Stimulated activated effector memory CD8-positive, alpha-beta T cell treated with anti-CD3 and anti-CD28 coated beads, Interleukin-12 subunit alpha, Interleukin-12 subunit beta, amount 100 ng/mL, for 72 hours (primary cell): Measurements from ENCODE around the gene C5.

Source experiments
- ATAC-seq: fragments of 150-1000 bp; cut with Tn5 transposase; 2 replicates; pipeline ENCODE4 v1.10.0; 2021
- DNase-seq, 2 donors: peaks; one replicate each; pipeline ENCODE4 v3.0.0; 2021 to 2022; ENCODE audit warnings: low spot score in 2 of 2
- H3K27ac Mint-ChIP-seq: one replicate; pipeline ENCODE4 v1.8.0; 2022; ENCODE audit warnings: mild to moderate bottlenecking, mixed read lengths
- H3K36me3 Mint-ChIP-seq: one replicate; pipeline ENCODE4 v1.8.0; 2022; ENCODE audit warnings: mild to moderate bottlenecking, mixed read lengths
- H3K4me1 Mint-ChIP-seq: one replicate; pipeline ENCODE4 v1.8.0; 2022; ENCODE audit warnings: mixed read lengths
- H3K4me3 Mint-ChIP-seq: one replicate; pipeline ENCODE4 v1.8.0; 2022; ENCODE audit warnings: mild to moderate bottlenecking, mixed read lengths
- H3K9me3 Mint-ChIP-seq: one replicate; pipeline ENCODE4 v1.8.0; 2022; ENCODE audit warnings: mixed read lengths

Gene C5

DNA sequence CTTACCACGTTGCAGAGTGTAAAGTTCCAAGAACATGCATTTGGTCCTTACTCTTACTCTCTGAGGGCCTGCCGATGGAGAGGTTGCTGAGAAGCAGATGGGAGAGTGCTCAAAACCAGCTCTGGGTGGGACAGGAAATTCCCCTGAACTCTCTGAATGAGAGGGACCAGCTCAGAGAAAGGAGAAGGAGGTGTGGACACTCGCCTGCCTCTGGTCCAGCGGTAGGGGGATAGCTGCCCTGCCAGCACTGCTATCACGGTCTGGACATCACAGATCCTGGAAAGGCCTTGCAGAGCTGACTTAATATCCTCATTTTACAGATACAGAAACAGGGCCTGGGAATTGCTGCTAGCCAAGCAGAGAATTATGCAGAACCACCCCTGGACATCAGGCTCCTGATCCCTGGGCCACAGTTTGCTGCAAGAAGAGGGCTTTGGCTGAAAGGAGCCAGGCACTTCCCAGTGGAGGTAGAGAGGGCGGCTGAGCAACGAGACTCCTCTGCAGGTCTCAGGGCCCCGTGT is 128.4 kb downstream of the C5 start:
- H3K27ac Mint-ChIP-seq: peak overlapping the region; percentile 100
- peak in 1 of 2 donors; percentile 72 for DNase-seq
- peaks cover 79% of the 10 kb centered on the region for H3K4me1 Mint-ChIP-seq
- no peaks in the 10 kb centered on the region for H3K9me3 Mint-ChIP-seq
- ATAC-seq: no peak
- peak overlapping the region; percentile 87 for H3K4me3 Mint-ChIP-seq
- H3K36me3 Mint-ChIP-seq: peaks cover 100% of the 10 kb centered on the region

DNA sequence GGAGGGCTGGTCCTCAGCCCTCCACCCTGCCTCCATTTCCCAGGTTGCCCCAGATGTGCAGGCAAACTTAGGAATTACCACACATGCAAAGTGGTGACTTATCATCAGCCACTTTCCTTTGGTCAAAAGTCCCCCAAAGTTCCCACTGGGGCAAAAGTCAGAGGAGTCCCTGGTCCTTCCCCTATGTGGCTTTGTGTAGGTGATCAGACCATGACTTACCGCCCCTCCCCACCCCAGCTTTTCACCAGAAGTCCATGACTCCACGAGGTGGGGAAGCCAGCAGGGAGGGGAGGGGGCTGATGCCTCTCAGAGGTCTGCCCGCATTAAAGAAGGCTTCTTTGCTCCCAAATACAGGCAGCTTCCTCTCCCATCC is 129.3 kb downstream of the C5 start:
- Mint-ChIP-seq H3K4me3 (peak overlapping the region; percentile 87), H3K36me3 (peaks cover 100% of the 10 kb centered on the region), H3K4me1 (peaks cover 79% of the 10 kb centered on the region), H3K27ac (peak overlapping the region; percentile 100), H3K9me3 (no peaks in the 10 kb centered on the region)
- ATAC-seq (peak; percentile 4), DNase-seq (no peak)

DNA sequence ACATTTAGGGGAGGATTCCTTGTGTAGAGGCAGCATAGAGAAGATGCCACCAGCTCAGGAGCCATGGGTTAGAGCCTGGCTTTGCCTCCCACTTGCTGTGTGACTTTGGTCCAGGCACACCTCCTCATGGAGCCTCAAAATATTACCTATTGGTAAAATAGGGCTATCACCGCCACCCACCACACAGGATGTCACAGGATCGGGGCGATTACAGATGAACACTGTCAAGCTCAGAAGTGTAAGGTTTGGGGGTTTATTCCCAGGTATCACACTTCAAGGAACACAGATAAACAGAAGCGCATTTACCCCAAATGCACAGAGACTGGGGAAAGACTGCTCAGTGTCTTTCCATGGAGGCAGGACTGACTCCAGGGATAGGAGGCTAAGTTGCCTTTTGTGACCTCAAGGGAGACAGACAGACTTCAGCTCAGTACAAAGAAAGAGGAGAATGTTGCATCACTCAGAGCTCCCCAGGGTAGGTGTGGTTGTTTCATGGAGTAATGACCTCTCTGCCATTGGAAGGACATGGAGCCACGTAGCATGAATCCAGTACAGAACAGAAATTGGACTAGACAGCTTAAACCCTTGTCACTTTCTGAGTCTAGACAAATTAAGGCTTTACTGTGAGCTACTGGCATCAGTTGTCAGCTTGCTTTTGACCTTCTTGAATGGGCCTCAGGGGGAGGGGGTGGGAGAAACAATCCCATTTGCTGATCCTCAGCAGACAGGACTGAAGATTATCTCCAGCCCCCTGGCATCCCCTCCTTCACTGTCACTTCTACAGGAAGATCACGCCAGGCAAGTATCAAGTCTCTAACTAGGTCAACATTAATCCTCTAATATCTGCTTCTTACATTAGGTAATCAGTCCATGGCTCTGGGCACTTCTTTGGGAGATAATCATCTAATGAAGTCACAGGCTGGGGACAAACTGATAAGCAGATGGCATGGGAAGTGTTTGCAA is 130.0 kb downstream of the C5 start:
- Mint-ChIP-seq H3K27ac (peak overlapping the region; percentile 100), H3K9me3 (no peaks in the 10 kb centered on the region), H3K4me3 (peak overlapping the region; percentile 87), H3K36me3 (peaks cover 100% of the 10 kb centered on the region), H3K4me1 (peaks cover 80% of the 10 kb centered on the region)
- no peak for ATAC-seq
- no peak for DNase-seq

DNA sequence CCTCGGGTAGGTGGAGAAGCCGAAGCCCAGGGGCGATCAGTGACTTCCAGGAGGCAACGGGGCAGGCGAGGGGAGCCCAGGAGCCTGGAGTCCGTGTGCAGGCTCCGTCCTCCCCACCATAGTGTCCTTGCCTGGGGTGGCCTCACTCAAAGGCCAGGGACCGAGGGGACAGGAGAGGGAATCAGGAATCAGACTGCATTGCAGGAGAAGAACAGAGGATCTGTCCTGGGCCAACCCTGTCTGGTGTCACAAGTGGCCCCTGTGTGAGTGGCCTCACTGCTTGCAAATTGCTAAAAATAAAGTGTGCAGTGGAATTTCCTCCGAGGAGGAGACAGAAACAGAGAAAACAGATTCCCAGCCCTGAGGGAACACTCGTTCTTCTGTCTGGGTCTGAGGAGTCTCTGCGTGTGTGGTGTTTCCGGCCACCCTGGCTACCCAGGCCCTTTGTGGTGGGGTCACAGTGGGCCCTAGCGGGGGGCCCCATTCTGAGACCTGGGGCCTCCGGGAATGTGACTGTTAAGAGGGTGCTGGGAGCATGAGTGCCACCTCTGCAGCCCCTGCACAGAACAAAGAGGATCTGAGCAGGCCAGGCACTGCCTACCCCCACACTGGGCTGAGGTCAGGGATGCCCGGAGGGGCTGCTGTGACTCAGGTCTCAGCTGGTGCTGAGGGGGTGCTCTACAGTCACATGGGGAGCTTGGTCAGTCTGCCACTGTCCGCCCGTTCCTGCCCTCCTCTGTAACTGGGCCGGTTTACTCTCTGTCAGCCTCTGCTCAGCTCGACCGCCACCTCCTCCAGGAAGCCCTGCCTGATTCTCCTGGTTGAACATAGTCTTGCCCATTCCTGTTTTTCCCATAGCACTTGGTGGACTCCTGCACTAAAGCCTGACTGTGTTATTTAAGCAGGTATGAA is 130.9 kb downstream of the C5 start:
- peak overlapping the region; percentile 87 for H3K4me3 Mint-ChIP-seq
- H3K4me1 Mint-ChIP-seq: peaks cover 80% of the 10 kb centered on the region
- no peak for DNase-seq
- H3K36me3 Mint-ChIP-seq: peaks cover 100% of the 10 kb centered on the region
- peak overlapping the region; percentile 100 for H3K27ac Mint-ChIP-seq
- H3K9me3 Mint-ChIP-seq: no peaks in the 10 kb centered on the region
- peak; percentile 5 for ATAC-seq

DNA sequence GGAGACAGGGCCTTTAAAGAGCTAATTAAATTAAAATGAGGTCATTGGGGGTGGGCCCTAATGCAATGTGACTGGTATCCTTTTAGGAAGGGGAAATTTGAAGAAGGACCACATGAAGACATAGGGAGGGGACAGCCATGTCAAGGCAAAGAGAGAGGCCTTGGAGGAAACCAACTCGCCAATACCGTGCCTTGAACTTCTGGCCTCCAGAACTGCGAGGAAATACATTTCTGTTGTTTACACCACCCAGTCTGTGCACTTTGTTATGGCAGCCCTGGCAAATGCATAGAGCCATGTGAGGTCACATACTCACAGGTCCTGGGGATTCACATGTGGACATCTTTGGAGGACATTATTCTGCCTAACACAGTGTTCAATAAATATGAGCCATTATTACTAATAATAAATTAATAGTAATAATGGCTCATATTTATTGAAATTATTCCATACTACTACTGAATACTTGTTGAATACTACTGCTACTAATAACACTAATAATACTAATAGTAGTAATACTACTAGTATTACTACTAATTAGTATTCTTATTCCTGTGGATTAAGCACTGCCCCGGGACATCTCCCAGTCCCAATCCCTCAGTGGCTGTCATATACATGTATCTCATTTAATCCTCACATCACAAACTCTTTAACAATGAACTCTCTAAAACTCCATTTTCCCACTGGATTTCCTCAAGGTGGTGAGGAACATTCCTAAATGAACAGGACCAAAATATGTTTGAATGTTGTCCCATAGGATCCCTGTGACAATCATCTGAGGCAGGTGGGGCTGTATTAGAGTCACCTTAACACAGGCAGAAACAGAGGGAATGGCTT is 131.9 kb downstream of the C5 start:
- peak overlapping the region; percentile 87 for H3K4me3 Mint-ChIP-seq
- ATAC-seq (no peak), DNase-seq (no peak)
- H3K27ac Mint-ChIP-seq: peak overlapping the region; percentile 100
- H3K4me1 Mint-ChIP-seq: peaks cover 81% of the 10 kb centered on the region
- H3K9me3 Mint-ChIP-seq: no peaks in the 10 kb centered on the region
- H3K36me3 Mint-ChIP-seq: peaks cover 100% of the 10 kb centered on the region

DNA sequence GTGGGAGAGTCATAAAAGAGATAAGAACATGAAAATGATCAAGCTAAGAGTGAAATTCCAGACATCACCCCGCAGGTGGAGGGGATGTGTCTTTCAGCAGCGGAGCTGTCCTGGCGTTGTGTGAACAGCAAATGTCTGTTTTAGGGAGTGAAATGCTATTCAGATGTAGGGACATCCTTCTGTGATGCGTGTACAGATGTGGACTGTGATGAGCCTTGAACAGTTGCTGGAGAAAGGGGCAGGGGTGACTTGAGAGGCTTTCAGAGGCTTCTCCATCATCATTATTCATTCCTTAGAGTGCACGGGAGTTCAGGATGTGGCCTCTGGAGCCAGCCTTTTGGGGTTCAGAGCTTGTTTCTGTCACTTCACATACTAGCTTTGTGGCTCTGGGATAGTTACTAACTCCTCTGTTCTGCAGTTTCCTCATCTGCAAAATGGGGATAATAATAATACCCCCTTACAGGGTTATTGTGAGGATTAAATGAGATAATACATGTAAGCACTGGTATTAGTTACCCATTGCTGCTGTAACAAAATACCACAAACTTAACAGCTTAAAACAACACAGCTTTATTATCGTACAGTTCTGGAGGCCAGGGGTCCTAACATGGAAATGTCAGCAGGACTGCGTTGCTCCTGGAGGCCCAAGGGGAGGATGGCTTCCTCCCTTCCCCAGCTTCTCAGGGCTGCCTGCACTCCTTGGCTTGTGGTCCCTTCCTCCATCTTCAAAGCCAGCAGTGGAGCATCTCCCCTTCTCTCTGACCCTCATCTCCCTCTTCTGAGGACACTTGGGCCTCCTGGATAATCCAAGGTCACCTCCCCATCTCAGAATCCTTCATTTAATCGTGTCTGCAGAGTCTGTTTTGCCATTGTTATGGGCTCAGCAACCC is 132.8 kb downstream of the C5 start:
- H3K36me3 Mint-ChIP-seq: peaks cover 100% of the 10 kb centered on the region

DNA sequence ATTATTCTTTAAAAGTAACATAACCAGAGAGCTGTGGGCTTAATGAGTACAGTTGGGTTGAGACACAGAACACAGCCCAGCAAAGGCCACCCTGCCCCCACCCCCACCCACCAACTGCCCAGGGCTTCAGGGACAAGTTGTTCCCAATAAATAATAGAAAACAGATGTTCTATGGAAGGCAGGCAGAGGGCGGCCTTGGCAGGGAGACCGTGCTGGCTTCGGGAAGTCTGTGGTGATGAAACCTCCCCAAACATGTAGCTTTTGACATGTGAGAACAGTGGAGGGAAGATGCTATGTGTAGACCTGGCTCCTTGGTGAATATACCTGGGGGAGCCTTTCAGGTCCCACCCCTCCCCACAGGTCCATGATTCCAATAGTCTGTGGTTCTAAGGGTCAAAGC is 133.5 kb downstream of the C5 start:
- Mint-ChIP-seq H3K4me3 (peak overlapping the region; percentile 49), H3K36me3 (peaks cover 100% of the 10 kb centered on the region), H3K9me3 (no peaks in the 10 kb centered on the region), H3K4me1 (peaks cover 91% of the 10 kb centered on the region), H3K27ac (peak overlapping the region; percentile 85)
- no peak for ATAC-seq
- no peak for DNase-seq

More for the DNA sequence above, 132.8 kb downstream of the C5 start:
- DNase-seq: no peak
- Mint-ChIP-seq H3K27ac (peak overlapping the region; percentile 85), H3K4me3 (peak overlapping the region; percentile 49), H3K9me3 (no peaks in the 10 kb centered on the region), H3K4me1 (peaks cover 91% of the 10 kb centered on the region)
- no peak for ATAC-seq

DNA sequence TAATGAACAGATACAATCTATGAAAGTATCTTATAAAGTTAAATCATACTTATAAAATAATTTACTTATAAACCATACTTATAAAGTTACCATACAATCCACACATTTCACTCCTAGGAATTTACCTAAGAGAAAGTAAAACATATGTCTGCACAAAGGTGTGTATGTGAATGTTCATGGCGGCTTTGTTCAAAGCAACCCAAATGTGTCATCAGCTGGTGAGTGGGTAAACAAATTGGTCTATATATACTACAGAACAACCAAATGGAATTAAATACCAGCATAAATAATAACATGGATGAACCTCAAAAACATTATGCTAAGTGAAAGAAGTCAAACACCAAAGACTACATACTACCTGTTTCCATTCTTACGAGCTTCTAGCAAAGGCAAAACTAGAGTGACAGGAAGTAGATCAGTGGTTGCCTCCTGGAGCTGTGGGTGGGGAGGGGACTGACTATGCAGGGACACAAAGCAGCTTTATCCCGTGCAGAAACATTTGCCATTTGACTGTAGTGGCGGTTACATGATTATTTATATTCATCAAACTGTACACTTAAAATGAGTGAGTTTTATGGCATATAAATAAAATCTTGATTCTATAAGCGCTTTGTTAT is 134.1 kb downstream of the C5 start:
- DNase-seq (no peak), ATAC-seq (peak; percentile 73)
- Mint-ChIP-seq H3K4me1 (peaks cover 91% of the 10 kb centered on the region), H3K27ac (peak overlapping the region; percentile 85), H3K36me3 (peaks cover 100% of the 10 kb centered on the region), H3K9me3 (no peaks in the 10 kb centered on the region), H3K4me3 (peak overlapping the region; percentile 49)

DNA sequence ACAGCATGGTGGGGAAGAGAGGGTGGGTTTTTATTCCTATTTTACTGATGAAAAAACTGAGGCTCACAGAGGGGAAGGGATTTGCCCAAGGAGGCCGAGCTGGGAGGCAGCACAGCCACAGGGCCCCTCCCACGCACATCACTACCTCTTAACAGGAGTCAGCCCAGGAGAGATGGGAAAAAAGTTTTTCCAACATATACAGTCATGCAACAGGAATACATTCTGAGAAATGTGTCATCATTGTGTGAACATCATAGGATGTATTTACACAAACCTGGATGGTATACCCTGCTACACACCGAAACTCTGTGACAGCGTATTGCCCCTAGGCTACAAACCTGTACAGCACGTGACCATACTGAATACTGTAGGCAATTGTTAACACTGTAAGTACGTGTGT is 135.1 kb downstream of the C5 start:
- peaks cover 100% of the 10 kb centered on the region for H3K36me3 Mint-ChIP-seq
- ATAC-seq (no peak), DNase-seq (no peak)
- H3K9me3 Mint-ChIP-seq: no peaks in the 10 kb centered on the region
- H3K27ac Mint-ChIP-seq: peak overlapping the region; percentile 64
- peak overlapping the region; percentile 11 for H3K4me3 Mint-ChIP-seq
- peaks cover 91% of the 10 kb centered on the region for H3K4me1 Mint-ChIP-seq

DNA sequence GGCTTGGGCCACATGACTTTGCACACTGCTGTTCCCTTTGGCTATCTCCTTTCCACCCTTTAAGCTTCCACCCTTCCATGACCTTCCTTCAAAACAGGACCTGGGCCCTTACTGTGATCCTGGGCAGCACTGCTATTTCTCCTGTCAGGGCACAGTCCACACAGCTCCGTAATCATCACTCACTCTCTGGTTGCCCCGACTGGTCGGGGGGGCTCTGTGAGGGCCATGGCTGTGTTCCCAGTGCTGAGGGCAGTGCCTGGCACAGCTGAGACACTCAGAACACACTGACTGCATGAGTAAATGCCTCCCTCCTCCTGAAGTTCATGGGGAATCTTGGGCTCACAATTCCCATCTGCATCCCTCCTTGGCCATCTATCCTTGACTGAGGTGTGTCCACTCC is 135.7 kb downstream of the C5 start:
- Mint-ChIP-seq H3K27ac (peak overlapping the region; percentile 64), H3K4me3 (peak overlapping the region; percentile 11), H3K9me3 (no peaks in the 10 kb centered on the region), H3K36me3 (peaks cover 100% of the 10 kb centered on the region), H3K4me1 (peaks cover 91% of the 10 kb centered on the region)
- ATAC-seq: no peak
- no peak for DNase-seq

DNA sequence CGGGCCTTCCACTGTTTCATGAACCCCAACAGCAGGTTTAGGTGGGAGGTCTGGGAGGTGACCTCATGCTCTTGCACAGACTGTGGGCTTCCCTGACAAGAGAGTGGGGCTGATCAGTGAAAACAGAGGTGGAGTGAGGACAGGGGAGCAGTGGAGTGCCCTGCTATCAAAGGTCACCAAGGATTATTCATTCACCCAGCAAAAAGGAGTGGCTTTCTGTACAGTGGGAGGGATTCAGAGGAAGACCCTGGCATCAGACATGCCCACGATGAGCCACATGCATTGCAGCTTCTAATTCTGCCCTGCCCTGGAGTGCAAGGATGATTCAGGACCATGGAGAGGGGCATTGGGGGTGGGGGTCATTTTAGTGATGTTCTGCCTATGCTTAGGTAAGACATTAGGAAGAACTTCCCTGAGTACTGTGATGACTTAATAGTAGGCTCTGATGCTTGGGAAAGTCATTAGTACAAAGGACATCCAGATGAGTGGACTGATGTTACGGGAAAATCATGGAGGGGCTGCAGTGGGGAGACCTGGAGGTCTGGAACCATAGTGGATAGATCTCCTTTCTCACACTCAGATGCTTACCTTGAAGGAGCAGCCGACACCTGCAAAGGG is 136.3 kb downstream of the C5 start:
- peaks cover 100% of the 10 kb centered on the region for H3K36me3 Mint-ChIP-seq
- peak overlapping the region; percentile 92 for H3K27ac Mint-ChIP-seq
- peak overlapping the region; percentile 39 for H3K4me3 Mint-ChIP-seq
- H3K9me3 Mint-ChIP-seq: no peaks in the 10 kb centered on the region
- DNase-seq: no peak
- ATAC-seq: peak; percentile 4
- H3K4me1 Mint-ChIP-seq: peaks cover 91% of the 10 kb centered on the region

DNA sequence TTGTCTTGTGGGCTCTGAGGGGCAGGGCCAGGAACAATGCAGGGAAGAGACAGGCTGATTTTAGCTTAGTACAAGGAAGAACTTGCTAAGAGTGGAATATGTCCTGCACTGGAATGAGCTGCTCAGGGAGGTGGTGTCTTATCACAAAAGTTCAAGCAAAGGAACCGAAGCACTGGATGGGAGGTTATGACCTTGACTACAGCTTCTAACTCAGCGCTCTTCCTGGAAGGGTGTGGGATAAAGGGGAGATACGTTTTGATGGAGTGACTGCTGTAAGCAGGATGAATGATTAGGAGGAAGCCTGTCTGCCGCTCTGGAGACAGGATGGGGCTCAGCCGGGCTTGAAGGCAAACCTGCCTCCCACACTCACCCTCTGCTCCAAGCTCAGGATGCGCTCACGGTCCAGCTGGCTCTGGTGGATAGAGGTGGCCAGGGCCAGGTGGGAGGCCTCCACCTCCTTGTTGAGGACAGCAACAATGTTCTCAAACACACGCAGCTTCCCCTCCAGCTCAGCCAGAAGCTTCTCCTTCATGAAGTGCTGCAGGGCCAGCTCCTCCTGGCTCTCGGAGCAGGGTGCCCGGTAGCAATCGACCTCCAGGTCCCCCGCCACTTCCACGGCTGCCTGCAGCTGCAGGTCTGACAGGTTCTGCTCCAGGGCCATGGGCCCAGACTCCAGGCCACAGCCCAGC is 137.0 kb downstream of the C5 start:
- H3K9me3 Mint-ChIP-seq: no peaks in the 10 kb centered on the region
- ATAC-seq (no peak), DNase-seq (no peak)
- peaks cover 100% of the 10 kb centered on the region for H3K36me3 Mint-ChIP-seq
- peak overlapping the region; percentile 39 for H3K4me3 Mint-ChIP-seq
- peak overlapping the region; percentile 92 for H3K27ac Mint-ChIP-seq
- peaks cover 89% of the 10 kb centered on the region for H3K4me1 Mint-ChIP-seq
